H9 (cell line): ENCODE measurements around the gene UVSSA. TPM values are rescaled to one million over a fixed set of nuclear protein-coding genes. Genes with fewer than 3 reads are reported as not detected.

Source experiments
- DNase-seq: peaks from one replicate; pipeline ENCODE4 v3.0.0-alpha.2; 2017
- H2AFZ ChIP-seq: one replicate; pipeline ENCODE4 v1.6.1; 2013; ENCODE audit warnings: mild to moderate bottlenecking, low read length, control low read depth, moderate library complexity
- H2AK5ac ChIP-seq: 2 replicates; pipeline ENCODE4 v1.6.1; 2013; ENCODE audit warnings: low read length, control low read depth, mixed read lengths; ENCODE audit not compliant: insufficient read length
- H2BK120ac ChIP-seq: one replicate; pipeline ENCODE4 v1.6.1; 2013; ENCODE audit warnings: low read depth, mild to moderate bottlenecking, low read length, control low read depth, inconsistent platforms; ENCODE audit not compliant: poor library complexity, severe bottlenecking
- H2BK12ac ChIP-seq: 2 replicates; pipeline ENCODE4 v1.6.1; 2013; ENCODE audit warnings: low read length, control low read depth, mixed read lengths, low read depth; ENCODE audit not compliant: insufficient read length
- H2BK15ac ChIP-seq: 2 replicates; pipeline ENCODE4 v1.6.1; 2013; ENCODE audit warnings: low read depth, low read length, control low read depth
- H2BK20ac ChIP-seq: one replicate; pipeline ENCODE4 v1.6.1; 2013; ENCODE audit warnings: low read depth, mild to moderate bottlenecking, low read length, control low read depth, inconsistent platforms; ENCODE audit not compliant: poor library complexity, severe bottlenecking
- H2BK5ac ChIP-seq: 2 replicates; pipeline ENCODE4 v1.6.1; 2013; ENCODE audit warnings: low read length, control low read depth, mixed read lengths; ENCODE audit not compliant: insufficient read length
- H3K14ac ChIP-seq: 2 replicates; pipeline ENCODE4 v1.6.1; 2013; ENCODE audit warnings: low read length, control low read depth; ENCODE audit not compliant: insufficient read depth
- H3K18ac ChIP-seq: 2 replicates; pipeline ENCODE4 v1.6.1; 2013; ENCODE audit warnings: low read depth, mild to moderate bottlenecking, mixed read lengths, low read length, control low read depth; ENCODE audit not compliant: insufficient read length
- H3K23ac ChIP-seq: 2 replicates; pipeline ENCODE4 v1.6.1; 2013; ENCODE audit warnings: low read length, control low read depth, mixed read lengths, low read depth; ENCODE audit not compliant: insufficient read length
- H3K23me2 ChIP-seq: 2 replicates; pipeline ENCODE4 v1.6.1; 2013; ENCODE audit warnings: low read depth, mild to moderate bottlenecking, mixed read lengths, low read length, control low read depth; ENCODE audit not compliant: insufficient read length, poor library complexity, severe bottlenecking
- H3K27ac ChIP-seq: 2 replicates; pipeline ENCODE4 v1.5.1; 2013; ENCODE audit warnings: low read length, control low read depth, mixed read lengths, low read depth; ENCODE audit not compliant: insufficient read length
- H3K27me3 ChIP-seq: 2 replicates; pipeline ENCODE4 v1.6.1; 2013; ENCODE audit warnings: low read length, control low read depth, inconsistent platforms; ENCODE audit not compliant: insufficient read depth
- H3K4ac ChIP-seq: 2 replicates; pipeline ENCODE4 v1.6.1; 2013; ENCODE audit warnings: low read depth, mild to moderate bottlenecking, control low read depth, inconsistent platforms, low read length, moderate library complexity
- H3K4me1 ChIP-seq: 2 replicates; pipeline ENCODE4 v1.6.1; 2013; ENCODE audit warnings: low read length, control low read depth, inconsistent platforms; ENCODE audit not compliant: insufficient read depth
- H3K4me2 ChIP-seq: 2 replicates; pipeline ENCODE4 v1.6.1; 2013; ENCODE audit warnings: low read length, control low read depth, mixed read lengths; ENCODE audit not compliant: insufficient read length, insufficient read depth
- H3K56ac ChIP-seq: 2 replicates; pipeline ENCODE4 v1.6.1; 2013; ENCODE audit warnings: low read depth, mild to moderate bottlenecking, mixed read lengths, low read length, control low read depth; ENCODE audit not compliant: insufficient read length
- H3K79me1 ChIP-seq: 2 replicates; pipeline ENCODE4 v1.6.1; 2013; ENCODE audit warnings: low read depth, mild to moderate bottlenecking, moderate library complexity, low read length, control low read depth, inconsistent platforms; ENCODE audit not compliant: insufficient read depth, poor library complexity, severe bottlenecking
- H3K79me2 ChIP-seq: 2 replicates; pipeline ENCODE4 v1.6.1; 2013; ENCODE audit warnings: low read length, control low read depth, inconsistent platforms; ENCODE audit not compliant: insufficient read depth
- H3K9ac ChIP-seq: 2 replicates; pipeline ENCODE4 v1.6.1; 2013; ENCODE audit warnings: low read length, control low read depth, mixed read lengths; ENCODE audit not compliant: insufficient read length; ENCODE audit errors: extremely low read depth
- H3K9me3 ChIP-seq: one replicate; pipeline ENCODE4 v1.6.1; 2013; ENCODE audit warnings: low read depth, low read length, inconsistent platforms; ENCODE audit not compliant: control insufficient read depth
- H3T11ph ChIP-seq: one replicate; pipeline ENCODE4 v1.6.1; 2013; ENCODE audit warnings: mild to moderate bottlenecking, low read length, control low read depth, inconsistent platforms
- H4K20me1 ChIP-seq: one replicate; pipeline ENCODE4 v1.6.1; 2013; ENCODE audit not compliant: control insufficient read depth, insufficient read length, insufficient read depth
- H4K5ac ChIP-seq: 2 replicates; pipeline ENCODE4 v1.6.1; 2013; ENCODE audit warnings: low read depth, mild to moderate bottlenecking, mixed read lengths, low read length, control low read depth; ENCODE audit not compliant: insufficient read length
- H4K8ac ChIP-seq: replicated peaks from 2 replicates; pipeline ENCODE4 v1.6.1; 2013; ENCODE audit warnings: low read length, control low read depth, mixed read lengths, low read depth; ENCODE audit not compliant: insufficient read length
- H4K91ac ChIP-seq: 2 replicates; pipeline ENCODE4 v1.6.1; 2013; ENCODE audit warnings: low read depth, mild to moderate bottlenecking, moderate library complexity, mixed read lengths, low read length, control low read depth; ENCODE audit not compliant: insufficient read length
- H3K27ac Mint-ChIP-seq, 3 experiments: 2 replicates in 2 of 3; 3 replicates in 1 of 3; pipeline ENCODE4 v1.8.0; 2020 to 2021; ENCODE audit warnings: mixed read lengths in 3 of 3, mild to moderate bottlenecking in 1 of 3, moderate library complexity in 1 of 3
- H3K27me3 Mint-ChIP-seq: 2 replicates; pipeline ENCODE4 v1.8.0; 2021; ENCODE audit warnings: low read depth, mild to moderate bottlenecking, moderate library complexity, mixed read lengths
- H3K36me3 Mint-ChIP-seq, 3 experiments: 2 replicates in 2 of 3; 3 replicates in 1 of 3; pipeline ENCODE4 v1.8.0; 2020 to 2021; ENCODE audit warnings: low read depth in 3 of 3, mixed read lengths in 3 of 3; ENCODE audit not compliant: insufficient read depth in 1 of 3
- H3K4me1 Mint-ChIP-seq, 2 experiments: 2 replicates each; pipeline ENCODE4 v1.8.0; 2020; ENCODE audit warnings: mixed read lengths in 2 of 2
- H3K4me3 Mint-ChIP-seq, 2 experiments: 2 replicates in 1 of 2; 3 replicates in 1 of 2; pipeline ENCODE4 v1.8.0; 2020 to 2021; ENCODE audit warnings: mild to moderate bottlenecking in 2 of 2, mixed read lengths in 2 of 2, moderate library complexity in 1 of 2
- H3K9me3 Mint-ChIP-seq, 2 experiments: 2 replicates in 1 of 2; 3 replicates in 1 of 2; pipeline ENCODE4 v1.8.0; 2020; ENCODE audit warnings: mild to moderate bottlenecking in 2 of 2, mixed read lengths in 2 of 2, moderate library complexity in 1 of 2
- CTCF ChIP-seq: fragments of 200-600 bp; sonication (generic); conservative IDR thresholded peaks from 3 replicates; pipeline ENCODE4 v1.8.0; 2021; ENCODE audit warnings: antibody characterized with exemption, mild to moderate bottlenecking
- WGBS: extraction: QIAGEN DNeasy Blood & Tissue Kit; methylation state at CpG from one replicate; pipeline ENCODE4 v1.1.7; 2013; ENCODE audit warnings: missing lambda C conversion rate, low lambda C conversion rate, mixed read lengths; ENCODE audit not compliant: insufficient read length; ENCODE audit errors: extremely low coverage; 5-methylcytosine and 5-hydroxymethylcytosine counted together
- total RNA-seq: library from RNA; stranded (reverse); gene quantifications from 2 replicates; pipeline ENCODE4 v1.2.1, GENCODE V29; 2021

The UVSSA gene
- total RNA-seq, 1 experiment from 2014 or later = 15.9 TPM

- peak overlapping the region; percentile 81 to 90 for H3K4me3 Mint-ChIP-seq
- WGBS = no CpG with 5 or more reads among the region's 12 CpGs
- peaks cover 13 to 35% (median 30%) of the 10 kb centered on the region in 3 experiments for H3K36me3 Mint-ChIP-seq
These were observed 1.1 kb downstream of the UVSSA start for GRCh38 chr4:1348014-1348513.

More at GRCh38 chr4:1348014-1348513, 1.1 kb downstream of the UVSSA start:
- H3K18ac ChIP-seq = no peak overlapping the region
- H3K4me2 ChIP-seq = peak overlapping the region; percentile 91
- no peak overlapping the region for H3K56ac ChIP-seq
- Mint-ChIP-seq H3K4me1 (peaks cover 24 to 28% of the 10 kb centered on the region in 2 experiments), H3K27me3 (no peaks in the 10 kb centered on the region; the same call in 1 of the 2 replicates), H3K27ac (peak overlapping the region in 1 of 3 experiments; percentile 96; a peak in 2 of 7 replicates), H3K9me3 (peaks cover 0 to 4% of the 10 kb centered on the region in 2 experiments; a peak in 1 of 5 replicates)
- H2BK12ac ChIP-seq = no peak overlapping the region
- H3K79me2 ChIP-seq = no peaks in the 10 kb centered on the region
- no peak overlapping the region for H4K91ac ChIP-seq
- no peaks in the 10 kb centered on the region; the same call in 1 of the 2 replicates for H3K4me1 ChIP-seq
- H3K27ac ChIP-seq = no peak overlapping the region
- H3K23ac ChIP-seq = no peak overlapping the region
- H3K23me2 ChIP-seq = peaks cover 11% of the 10 kb centered on the region
- no peak overlapping the region for H3K14ac ChIP-seq
- no peaks in the 10 kb centered on the region for H3K27me3 ChIP-seq
- no peak overlapping the region for H2AK5ac ChIP-seq
- DNase-seq = no peak
- H2BK5ac ChIP-seq = no peak overlapping the region
- no peak overlapping the region for H2BK120ac ChIP-seq
- H4K20me1 ChIP-seq = no peaks in the 10 kb centered on the region
- TF ChIP-seq CTCF = no peak
- no peak overlapping the region for H4K8ac ChIP-seq
- no peak overlapping the region for H3K4ac ChIP-seq
- no peaks in the 10 kb centered on the region for H3K79me1 ChIP-seq
- no peak overlapping the region for H3K9ac ChIP-seq
- no peaks in the 10 kb centered on the region for H3K9me3 ChIP-seq
- H2BK15ac ChIP-seq = no peak overlapping the region
- H2AFZ ChIP-seq = no peak overlapping the region
- H4K5ac ChIP-seq = no peak overlapping the region
- no peak overlapping the region for H3T11ph ChIP-seq
- no peak overlapping the region for H2BK20ac ChIP-seq
